ENCODE results near the gene FAT3. TPM values are rescaled to one million over a fixed set of nuclear protein-coding genes. Genes with fewer than 3 reads are reported as not detected.

Gene FAT3
- total RNA-seq, 1 donor from 2014 or later, result 1.7 TPM

DNA sequence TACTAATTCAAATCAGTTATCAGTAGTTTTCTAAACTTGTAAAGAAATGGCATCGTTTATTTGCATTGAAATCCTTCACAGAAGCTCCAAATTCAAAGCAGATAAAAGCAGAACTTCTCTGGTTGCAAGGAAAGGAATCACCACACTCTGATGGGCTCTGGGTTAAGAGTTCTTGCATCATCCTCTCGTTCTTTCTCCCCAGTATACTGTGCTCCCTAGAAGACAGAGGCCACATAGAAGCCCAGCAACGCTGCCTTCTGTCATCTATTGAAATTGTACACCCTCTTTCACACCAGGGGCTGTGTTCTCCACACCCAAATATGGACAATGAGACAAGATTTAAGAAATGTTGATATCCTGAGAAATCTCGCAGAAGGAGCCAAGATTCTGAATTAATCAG lies 29.3 kb downstream of the FAT3 start:
- no peak overlapping the region for H3K4me3 ChIP-seq (ENCODE audit: low read depth, low read length)
- no peak for DNase-seq (ENCODE audit: low read depth)
- TF ChIP-seq, protein P1, sequence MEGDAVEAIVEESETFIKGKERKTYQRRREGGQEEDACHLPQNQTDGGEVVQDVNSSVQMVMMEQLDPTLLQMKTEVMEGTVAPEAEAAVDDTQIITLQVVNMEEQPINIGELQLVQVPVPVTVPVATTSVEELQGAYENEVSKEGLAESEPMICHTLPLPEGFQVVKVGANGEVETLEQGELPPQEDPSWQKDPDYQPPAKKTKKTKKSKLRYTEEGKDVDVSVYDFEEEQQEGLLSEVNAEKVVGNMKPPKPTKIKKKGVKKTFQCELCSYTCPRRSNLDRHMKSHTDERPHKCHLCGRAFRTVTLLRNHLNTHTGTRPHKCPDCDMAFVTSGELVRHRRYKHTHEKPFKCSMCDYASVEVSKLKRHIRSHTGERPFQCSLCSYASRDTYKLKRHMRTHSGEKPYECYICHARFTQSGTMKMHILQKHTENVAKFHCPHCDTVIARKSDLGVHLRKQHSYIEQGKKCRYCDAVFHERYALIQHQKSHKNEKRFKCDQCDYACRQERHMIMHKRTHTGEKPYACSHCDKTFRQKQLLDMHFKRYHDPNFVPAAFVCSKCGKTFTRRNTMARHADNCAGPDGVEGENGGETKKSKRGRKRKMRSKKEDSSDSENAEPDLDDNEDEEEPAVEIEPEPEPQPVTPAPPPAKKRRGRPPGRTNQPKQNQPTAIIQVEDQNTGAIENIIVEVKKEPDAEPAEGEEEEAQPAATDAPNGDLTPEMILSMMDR (IDR thresholded peaks at IDR 0.05; ENCODE audit: insufficient read depth, low read length, poor library complexity, severe bottlenecking), result no peak
- H3K36me3 ChIP-seq (ENCODE audit: control insufficient read depth, insufficient read depth, low read length), result no peaks in the 10 kb centered on the region
- H3K27me3 ChIP-seq (ENCODE audit: control insufficient read depth, insufficient read depth, low read length), result no peaks in the 10 kb centered on the region

DNA sequence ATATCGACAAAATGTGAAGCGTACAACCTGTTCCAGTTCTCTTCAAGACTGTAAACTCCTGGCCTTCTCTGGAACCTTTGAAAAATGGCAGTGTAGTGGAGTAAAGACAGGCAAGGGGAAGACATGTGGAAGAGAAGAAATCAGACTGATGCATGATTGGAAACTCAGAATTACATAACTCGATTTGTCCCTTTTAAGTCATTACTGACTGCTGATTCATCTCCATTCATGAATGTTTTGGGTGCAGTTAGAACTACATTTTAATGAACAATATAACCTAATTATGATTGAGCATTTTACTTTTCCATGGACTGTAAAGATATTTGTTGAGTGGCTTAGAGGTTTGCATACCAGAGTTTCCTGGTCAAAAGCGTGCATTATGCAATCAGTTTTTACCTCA lies 32.9 kb downstream of the FAT3 start:
- Histone ChIP-seq H3K36me3 (ENCODE audit: control insufficient read depth, insufficient read depth, low read length) (no peaks in the 10 kb centered on the region), H3K27me3 (ENCODE audit: control insufficient read depth, insufficient read depth, low read length) (no peaks in the 10 kb centered on the region), H3K4me3 (ENCODE audit: low read depth, low read length) (no peak overlapping the region)
- no peak for DNase-seq (ENCODE audit: low read depth)
- TF ChIP-seq, protein P1 (IDR thresholded peaks at IDR 0.05; ENCODE audit: insufficient read depth, low read length, poor library complexity, severe bottlenecking), result no peak

DNA sequence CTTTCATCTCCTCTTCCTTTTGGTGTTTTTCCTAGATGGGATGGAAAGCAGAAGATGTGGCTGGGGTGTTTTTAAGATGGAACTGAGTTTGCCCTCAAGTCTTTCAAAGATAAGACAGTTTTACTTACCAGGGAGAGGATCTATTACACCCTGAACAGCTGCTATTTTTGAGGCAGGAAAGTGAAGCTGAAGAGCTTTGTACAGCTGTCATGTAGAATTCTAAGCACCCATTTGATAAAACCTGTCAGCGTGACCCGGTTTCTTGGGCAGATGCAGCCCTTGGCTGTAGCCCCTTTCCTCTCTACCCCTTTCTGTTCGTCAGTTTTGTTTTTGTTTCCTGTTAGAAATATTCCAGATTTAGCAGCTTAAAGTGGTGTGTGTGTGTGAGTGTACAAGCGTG lies 35.2 kb downstream of the FAT3 start:
- DNase-seq (ENCODE audit: low read depth), result no peak
- TF ChIP-seq, protein P1 (IDR thresholded peaks at IDR 0.05; ENCODE audit: insufficient read depth, low read length, poor library complexity, severe bottlenecking), result no peak
- no peaks in the 10 kb centered on the region for H3K36me3 ChIP-seq (ENCODE audit: control insufficient read depth, insufficient read depth, low read length)
- H3K27me3 ChIP-seq (ENCODE audit: control insufficient read depth, insufficient read depth, low read length), result no peaks in the 10 kb centered on the region
- no peak overlapping the region for H3K4me3 ChIP-seq (ENCODE audit: low read depth, low read length)

DNA sequence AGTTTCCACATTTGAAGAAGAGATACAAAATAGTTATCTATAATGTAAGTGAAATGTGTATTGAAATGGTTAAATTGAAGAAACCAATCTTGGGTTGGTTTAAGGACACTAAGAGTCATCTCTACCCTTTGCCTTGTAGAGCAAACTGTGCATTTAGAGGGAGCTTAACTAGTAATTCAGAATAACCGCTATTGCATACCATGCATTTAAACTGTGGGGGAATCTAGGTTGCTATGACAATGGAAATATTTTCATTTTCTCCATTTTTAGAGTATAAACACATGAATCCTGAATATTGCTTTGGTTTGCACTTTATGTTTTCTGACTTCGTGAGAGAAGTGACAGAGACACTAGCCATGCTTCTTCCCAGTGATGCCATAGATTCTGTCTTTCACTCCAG lies 39.7 kb downstream of the FAT3 start:
- no peak for DNase-seq (ENCODE audit: low read depth)
- Histone ChIP-seq H3K27me3 (ENCODE audit: control insufficient read depth, insufficient read depth, low read length) (no peaks in the 10 kb centered on the region), H3K36me3 (ENCODE audit: control insufficient read depth, insufficient read depth, low read length) (no peaks in the 10 kb centered on the region), H3K4me3 (ENCODE audit: low read depth, low read length) (no peak overlapping the region)
- TF ChIP-seq, protein P1 (IDR thresholded peaks at IDR 0.05; ENCODE audit: insufficient read depth, low read length, poor library complexity, severe bottlenecking), result no peak

DNA sequence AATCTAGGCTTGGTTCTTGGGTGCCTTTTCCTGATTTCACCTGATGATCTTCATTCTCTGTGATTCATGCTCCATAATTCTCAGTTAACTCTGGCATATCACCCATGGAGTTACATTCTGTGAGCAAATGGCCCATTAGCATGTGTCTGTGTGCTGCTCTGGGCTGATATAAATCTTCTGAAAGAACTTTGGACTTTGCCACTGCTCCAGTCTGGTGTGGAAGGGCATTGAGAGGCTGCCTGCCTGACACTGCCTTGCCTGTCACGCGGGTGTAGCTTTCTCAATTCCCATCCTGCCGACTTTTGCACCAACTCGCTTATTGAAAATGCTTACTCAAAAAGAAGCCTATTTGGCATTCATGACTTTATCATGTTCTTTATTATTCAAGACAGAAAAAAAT lies 42.2 kb downstream of the FAT3 start:
- DNase-seq (ENCODE audit: low read depth), result no peak
- H3K4me3 ChIP-seq (ENCODE audit: low read depth, low read length), result no peak overlapping the region
- H3K36me3 ChIP-seq (ENCODE audit: control insufficient read depth, insufficient read depth, low read length), result no peaks in the 10 kb centered on the region
- no peaks in the 10 kb centered on the region for H3K27me3 ChIP-seq (ENCODE audit: control insufficient read depth, insufficient read depth, low read length)
- TF ChIP-seq, protein P1 (IDR thresholded peaks at IDR 0.05; ENCODE audit: insufficient read depth, low read length, poor library complexity, severe bottlenecking), result no peak

DNA sequence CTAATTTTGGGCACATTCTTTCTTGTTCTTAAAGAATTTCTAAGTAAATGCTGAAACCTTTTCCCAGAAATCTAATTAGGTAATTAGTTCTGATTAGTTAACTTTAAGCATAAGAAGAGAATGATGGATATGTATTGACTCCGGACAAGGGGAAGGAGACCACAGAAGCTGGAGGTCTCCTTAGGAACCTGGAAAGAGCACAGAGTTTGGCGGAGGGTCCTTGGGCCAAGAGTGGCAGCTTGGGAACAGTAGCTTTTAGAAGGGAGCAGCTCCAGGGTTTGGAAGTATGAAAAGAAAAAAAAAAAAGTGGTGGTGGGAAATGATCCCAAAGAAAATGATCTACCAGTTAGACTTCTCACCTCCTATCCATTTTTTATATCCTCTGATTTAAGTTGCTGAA lies 42.7 kb downstream of the FAT3 start:
- Histone ChIP-seq H3K36me3 (ENCODE audit: control insufficient read depth, insufficient read depth, low read length) (no peaks in the 10 kb centered on the region), H3K4me3 (ENCODE audit: low read depth, low read length) (no peak overlapping the region), H3K27me3 (ENCODE audit: control insufficient read depth, insufficient read depth, low read length) (no peaks in the 10 kb centered on the region)
- DNase-seq (ENCODE audit: low read depth), result no peak
- TF ChIP-seq, protein P1 (IDR thresholded peaks at IDR 0.05; ENCODE audit: insufficient read depth, low read length, poor library complexity, severe bottlenecking), result no peak

Measured in kidney epithelial cell (primary cell).